Astrocyte of the cerebellum (primary cell): ENCODE data around the gene PLLP.

ENCODE experiments used
- DNase-seq: peaks from one replicate; pipeline ENCODE4 v3.0.0-alpha.2; 2011; ENCODE audit warnings: low read depth
- H3K4me3 ChIP-seq: 2 replicates; pipeline ENCODE4 v1.5.1; 2011; ENCODE audit warnings: mild to moderate bottlenecking, low read depth, low read length, moderate library complexity
- CTCF ChIP-seq: IDR thresholded peaks from 2 replicates; pipeline ENCODE4 v1.5.1; 2012; ENCODE audit warnings: low read length, low read depth, moderate library complexity, mild to moderate bottlenecking; ENCODE audit errors: missing control alignments
- in situ Hi-C: cut with HindIII; loops from 2 replicates; pipeline ENCODE4 v1.10.0; 2017; ENCODE audit warnings: low sequenced_read_pairs

Gene PLLP

DNA sequence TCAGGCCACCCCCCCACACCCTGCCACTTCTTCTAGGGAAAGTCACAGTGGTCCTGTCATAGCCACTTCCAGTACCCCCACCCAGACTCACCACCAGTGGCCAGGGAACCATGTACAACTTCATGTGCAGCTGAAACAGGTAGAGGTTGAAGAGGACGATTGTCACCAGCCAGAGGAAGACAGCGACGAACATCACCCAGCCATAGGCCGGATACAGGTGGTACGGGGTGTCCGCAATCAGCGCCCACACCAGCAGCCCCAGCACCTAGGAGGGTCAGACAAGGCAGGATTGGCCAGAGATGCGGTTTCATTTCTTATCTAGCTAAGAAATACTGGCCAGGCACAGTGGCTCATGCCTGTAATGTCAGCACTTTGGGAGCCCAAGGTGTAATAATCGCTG is 22.7 kb downstream of the PLLP start:
- no peak for DNase-seq
- TF ChIP-seq CTCF: no peak
- no peak overlapping the region for H3K4me3 ChIP-seq
- in situ Hi-C loops: no loop called here

DNA sequence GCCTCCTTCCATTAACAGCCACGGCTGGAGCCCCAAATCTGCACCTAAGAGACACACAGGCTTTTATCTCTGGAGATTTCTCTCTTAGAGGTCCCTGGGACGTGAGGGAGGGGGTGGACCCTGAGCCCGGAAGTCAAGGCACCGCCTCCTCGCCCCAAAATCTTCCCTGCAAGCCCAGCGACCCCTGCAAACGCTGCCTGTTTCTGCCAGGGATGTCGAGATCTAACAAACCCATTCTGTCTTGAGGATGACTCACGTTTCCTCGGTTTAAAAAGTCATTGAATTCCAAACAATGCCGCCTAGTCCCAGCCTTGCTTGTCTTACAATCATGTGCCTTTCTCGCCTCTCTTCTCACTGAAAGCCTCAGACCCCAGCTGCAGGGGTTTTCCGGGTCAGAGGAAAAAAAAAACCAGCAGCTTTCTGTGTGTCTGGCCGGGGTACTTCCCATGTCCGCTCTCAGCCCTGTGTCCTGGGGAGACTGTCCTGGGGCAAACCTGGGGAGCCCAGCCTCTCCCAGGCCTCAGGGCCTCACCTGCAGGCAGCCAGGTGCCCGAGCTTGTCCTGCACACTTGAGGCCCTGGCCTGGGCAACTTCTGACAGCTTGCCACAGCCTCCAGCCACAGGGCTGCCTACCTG is 24.1 kb downstream of the PLLP start:
- DNase-seq: peak; percentile 60
- in situ Hi-C loops: no loop called here
- TF ChIP-seq CTCF: no peak
- H3K4me3 ChIP-seq: no peak overlapping the region

DNA sequence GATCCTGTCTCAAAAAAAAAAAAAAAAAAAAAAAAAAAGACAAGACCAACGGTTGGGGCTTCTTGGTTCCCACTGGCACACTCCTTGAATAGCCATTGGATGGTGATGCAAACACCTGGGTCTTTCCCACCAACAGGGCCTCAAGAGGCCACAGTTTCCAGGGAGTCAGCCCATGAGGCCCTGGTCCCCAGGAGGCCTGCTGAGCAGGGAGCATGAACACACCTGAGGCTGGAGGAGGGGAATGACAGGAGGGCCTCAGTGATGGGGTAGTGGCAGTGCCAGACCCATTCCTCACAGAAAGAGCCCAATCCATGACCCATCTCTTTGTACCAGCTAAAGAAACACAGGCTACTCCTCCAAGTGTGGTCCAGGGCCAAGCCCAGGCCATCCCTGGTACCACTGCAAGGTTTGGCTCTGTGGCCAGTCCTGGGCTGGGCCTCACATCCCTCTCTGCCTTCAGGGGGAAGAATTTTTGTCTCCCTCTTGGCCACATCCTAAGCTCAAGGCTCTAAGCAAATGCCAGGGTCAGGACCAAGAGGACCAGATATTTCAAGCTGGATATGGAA is 25.5 kb downstream of the PLLP start:
- in situ Hi-C loops: no loop called here
- no peak for TF ChIP-seq CTCF
- H3K4me3 ChIP-seq: no peak overlapping the region
- DNase-seq: no peak

- in situ Hi-C loops: no loop called here
- no peak for DNase-seq
- no peak overlapping the region for H3K4me3 ChIP-seq
- no peak for TF ChIP-seq CTCF
Measured at GRCh38 chr16:57258226-57258909, 26.1 kb downstream of the PLLP start.

GRCh38 chr16:57257455-57258070 is 26.9 kb downstream of the PLLP start:
- TF ChIP-seq CTCF: no peak
- DNase-seq: no peak
- no peak overlapping the region for H3K4me3 ChIP-seq
- in situ Hi-C loops: no loop called here

DNA sequence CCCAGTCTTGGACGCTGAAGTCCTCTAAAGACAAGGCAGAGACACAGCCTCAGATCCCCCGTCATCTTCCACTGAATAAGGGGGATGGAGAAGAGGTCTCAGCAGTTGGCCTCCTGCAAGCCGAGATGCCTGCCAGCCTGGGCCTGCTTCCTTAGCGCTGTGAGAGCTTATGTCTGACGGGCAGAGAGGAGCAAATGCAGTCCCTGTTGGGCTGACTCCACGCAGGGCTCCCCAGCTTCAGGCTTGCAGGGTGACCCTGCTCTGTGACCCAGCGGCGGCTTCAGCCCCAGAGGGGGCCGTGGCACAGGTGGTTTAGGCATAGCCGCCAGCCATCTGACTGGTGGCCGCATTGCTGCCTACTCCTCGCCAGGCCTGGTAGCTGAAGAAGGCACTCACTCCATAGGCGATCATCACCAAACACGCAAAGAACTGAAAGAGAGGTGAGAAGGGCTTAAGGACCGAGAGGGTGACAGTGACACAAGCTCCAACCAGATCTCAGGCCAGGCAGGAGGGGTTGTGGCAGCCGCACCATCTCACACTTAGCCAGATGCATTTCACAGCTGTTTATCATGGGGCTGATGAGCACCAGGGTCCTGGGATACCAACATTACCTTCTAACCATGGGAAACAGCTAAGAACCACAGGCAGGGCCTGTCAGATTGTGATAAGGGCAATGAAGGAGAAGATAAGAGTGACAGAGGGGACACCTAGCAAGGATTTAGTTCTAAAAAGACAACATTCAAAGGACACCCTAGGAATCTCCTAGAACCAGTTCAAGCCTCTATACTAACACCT is 27.7 kb downstream of the PLLP start:
- in situ Hi-C loops: no loop called here

More for the DNA sequence above, 27.7 kb downstream of the PLLP start:
- no peak for DNase-seq
- TF ChIP-seq CTCF: no peak
- no peak overlapping the region for H3K4me3 ChIP-seq
